ENCODE results near the gene IL27RA. TPM values are rescaled to one million over a fixed set of nuclear protein-coding genes. Genes with fewer than 3 reads are reported as not detected.

Gene IL27RA
- total RNA-seq, 2 donors from 2014 or later, result 1.3 to 3.6 TPM

GRCh38 chr19:13987101-13987890, 44.3 kb upstream of the IL27RA start:
- Histone ChIP-seq H3K27me3 (no peaks in the 10 kb centered on the region), H3K4me1 (peaks cover 18% of the 10 kb centered on the region), H3K4me3 (no peak overlapping the region), H3K9me3 (no peaks in the 10 kb centered on the region), H3K27ac (peak overlapping the region in 3 of 4 donors; percentile 13 to 77 (median 71)), H3K36me3 (replicated peaks in 1 of 2; ENCODE audit: insufficient read depth in 1 of 2, low read depth in 2 of 2) (peaks cover 0 to 2% of the 10 kb centered on the region in 2 donors)
- TF ChIP-seq POLR2A (IDR thresholded peaks at IDR 0.05) (no peak), CTCF (IDR thresholded peaks at IDR 0.05) (no peak)
- DNase-seq (peak in 2 of 4 donors; percentile 35 to 36), ATAC-seq (peak; percentile 30)
- 66 to 77% methylated on average over 11 to 16 of the region's 17 CpGs for WGBS, 2 donors
- intact Hi-C loops (cut with DNase I), result no loop called here

GRCh38 chr19:13989487-13989886, 42.1 kb upstream of the IL27RA start:
- peaks cover 18% of the 10 kb centered on the region for H3K4me1 ChIP-seq
- intact Hi-C loops (cut with DNase I), result no loop called here
- TF ChIP-seq CTCF (IDR thresholded peaks at IDR 0.05), result no peak
- no peak for TF ChIP-seq POLR2A (IDR thresholded peaks at IDR 0.05)
- WGBS, 2 donors, result 91 to 97% methylated on average over 7 of the region's 7 CpGs
- no peak overlapping the region for H3K27ac ChIP-seq
- H3K36me3 ChIP-seq (replicated peaks in 1 of 2; ENCODE audit: insufficient read depth in 1 of 2, low read depth in 2 of 2), result peaks cover 0 to 2% of the 10 kb centered on the region in 2 donors
- no peak for DNase-seq
- H3K4me3 ChIP-seq, result no peak overlapping the region
- H3K9me3 ChIP-seq, result no peaks in the 10 kb centered on the region
- no peaks in the 10 kb centered on the region for H3K27me3 ChIP-seq
- no peak for ATAC-seq

GRCh38 chr19:13990085-13990484, 41.5 kb upstream of the IL27RA start:
- no peak for DNase-seq
- no peak overlapping the region for H3K27ac ChIP-seq
- intact Hi-C loops (cut with DNase I), result no loop called here
- 90 to 93% methylated on average over 8 of the region's 8 CpGs for WGBS, 2 donors
- peaks cover 21% of the 10 kb centered on the region for H3K4me1 ChIP-seq
- no peaks in the 10 kb centered on the region for H3K9me3 ChIP-seq
- H3K4me3 ChIP-seq, result no peak overlapping the region
- H3K36me3 ChIP-seq (replicated peaks in 1 of 2; ENCODE audit: insufficient read depth in 1 of 2, low read depth in 2 of 2), result peaks cover 0 to 2% of the 10 kb centered on the region in 2 donors
- TF ChIP-seq POLR2A (IDR thresholded peaks at IDR 0.05) (no peak), CTCF (IDR thresholded peaks at IDR 0.05) (no peak)
- H3K27me3 ChIP-seq, result no peaks in the 10 kb centered on the region
- no peak for ATAC-seq

- Histone ChIP-seq H3K4me3 (no peak overlapping the region), H3K27me3 (no peaks in the 10 kb centered on the region), H3K36me3 (replicated peaks in 1 of 2; ENCODE audit: insufficient read depth in 1 of 2, low read depth in 2 of 2) (peaks cover 0 to 2% of the 10 kb centered on the region in 2 donors)
These were observed 39.5 kb upstream of the IL27RA start for GRCh38 chr19:13992025-13992424.

More at GRCh38 chr19:13992025-13992424, 39.5 kb upstream of the IL27RA start:
- intact Hi-C loops (cut with DNase I), result no loop called here
- TF ChIP-seq POLR2A (IDR thresholded peaks at IDR 0.05) (no peak), CTCF (IDR thresholded peaks at IDR 0.05) (no peak)
- ATAC-seq (no peak), DNase-seq (no peak)
- WGBS, 2 donors, result 92 to 95% methylated on average over 6 to 7 of the region's 7 CpGs
- Histone ChIP-seq H3K9me3 (no peaks in the 10 kb centered on the region), H3K27ac (no peak overlapping the region), H3K4me1 (peaks cover 24% of the 10 kb centered on the region)
